ENCODE measurements around the gene CACNA1G.

The CACNA1G gene

GRCh38 chr17:50627782-50628601 is 67.5 kb downstream of the CACNA1G start:
- no peak overlapping the region for H3K4me3 ChIP-seq (ENCODE audit: low read depth, low read length)
- DNase-seq (ENCODE audit: low read depth), result no peak
- TF ChIP-seq MYC (IDR thresholded peaks at IDR 0.05; ENCODE audit: low read depth, low read length), result no peak
- TF ChIP-seq MAX (IDR thresholded peaks at IDR 0.05; ENCODE audit: low read depth, low read length), result no peak

GRCh38 chr17:50629902-50630301 is 69.4 kb downstream of the CACNA1G start:
- H3K4me3 ChIP-seq (ENCODE audit: low read depth, low read length), result no peak overlapping the region
- no peak for DNase-seq (ENCODE audit: low read depth)
- TF ChIP-seq CTCF (IDR thresholded peaks at IDR 0.05; ENCODE audit: low read depth, low read length) (no peak), POLR2A (IDR thresholded peaks at IDR 0.05; ENCODE audit: extremely low read depth, insufficient read length) (no peak), MAX (IDR thresholded peaks at IDR 0.05; ENCODE audit: low read depth, low read length) (no peak), MYC (IDR thresholded peaks at IDR 0.05; ENCODE audit: low read depth, low read length) (no peak)

- peak; percentile 62 for TF ChIP-seq CTCF (IDR thresholded peaks at IDR 0.05; ENCODE audit: low read depth, low read length)
- no peak for TF ChIP-seq MYC (IDR thresholded peaks at IDR 0.05; ENCODE audit: low read depth, low read length)
- DNase-seq (ENCODE audit: low read depth), result no peak
- H3K4me3 ChIP-seq (ENCODE audit: low read depth, low read length), result no peak overlapping the region
Measured at GRCh38 chr17:50630524-50631194, 70.1 kb downstream of the CACNA1G start.

GRCh38 chr17:50631195-50631907 is 70.8 kb downstream of the CACNA1G start:
- no peak overlapping the region for H3K4me3 ChIP-seq (ENCODE audit: low read depth, low read length)
- TF ChIP-seq MAX (IDR thresholded peaks at IDR 0.05; ENCODE audit: low read depth, low read length), result no peak
- TF ChIP-seq POLR2A (IDR thresholded peaks at IDR 0.05; ENCODE audit: extremely low read depth, insufficient read length), result no peak
- TF ChIP-seq CTCF (IDR thresholded peaks at IDR 0.05; ENCODE audit: low read depth, low read length), result no peak
- TF ChIP-seq MYC (IDR thresholded peaks at IDR 0.05; ENCODE audit: low read depth, low read length), result no peak
- no peak for DNase-seq (ENCODE audit: low read depth)

- TF ChIP-seq MYC (IDR thresholded peaks at IDR 0.05; ENCODE audit: low read depth, low read length), result no peak
- peak; percentile 37 for DNase-seq (ENCODE audit: low read depth)
- no peak overlapping the region for H3K4me3 ChIP-seq (ENCODE audit: low read depth, low read length)
Measured at GRCh38 chr17:50631908-50632571, 71.5 kb downstream of the CACNA1G start.

GRCh38 chr17:50632637-50633036 is 72.1 kb downstream of the CACNA1G start:
- TF ChIP-seq CTCF (IDR thresholded peaks at IDR 0.05; ENCODE audit: low read depth, low read length), result no peak
- TF ChIP-seq MYC (IDR thresholded peaks at IDR 0.05; ENCODE audit: low read depth, low read length), result no peak
- TF ChIP-seq MAX (IDR thresholded peaks at IDR 0.05; ENCODE audit: low read depth, low read length), result no peak
- TF ChIP-seq POLR2A (IDR thresholded peaks at IDR 0.05; ENCODE audit: extremely low read depth, insufficient read length), result no peak
- no peak for DNase-seq (ENCODE audit: low read depth)

More at GRCh38 chr17:50632637-50633036, 72.1 kb downstream of the CACNA1G start:
- H3K4me3 ChIP-seq (ENCODE audit: low read depth, low read length), result no peak overlapping the region
